H4 (cell line): ENCODE data around the gene CATSPER1. TPM values are rescaled to one million over a fixed set of nuclear protein-coding genes. Genes with fewer than 3 reads are reported as not detected.
A peak's percentile ranks its signal among the peaks of the same experiment; 100 is the strongest.

Source experiments
- DNase-seq: peaks from one replicate; pipeline ENCODE4 v3.0.0-alpha.2; 2015; ENCODE audit warnings: low spot score
- total RNA-seq: library from RNA; depleted of rRNA; stranded (reverse); fragments of >200 nt; shearing (Covaris generic); gene quantifications from 2 replicates; pipeline ENCODE4 v1.2.3, GENCODE V29; 2014; rRNA removed

CATSPER1 gene
- 2.6 and 4.6 TPM in 2 replicates for total RNA-seq

GRCh38 chr11:66026017-66026529 lies at the start of gene CATSPER1:
TSS of gene CATSPER1 (minus strand) at chr11:66026479. CDS start at chr11:66026379, 100 bp downstream.
- no peak for DNase-seq

DNA sequence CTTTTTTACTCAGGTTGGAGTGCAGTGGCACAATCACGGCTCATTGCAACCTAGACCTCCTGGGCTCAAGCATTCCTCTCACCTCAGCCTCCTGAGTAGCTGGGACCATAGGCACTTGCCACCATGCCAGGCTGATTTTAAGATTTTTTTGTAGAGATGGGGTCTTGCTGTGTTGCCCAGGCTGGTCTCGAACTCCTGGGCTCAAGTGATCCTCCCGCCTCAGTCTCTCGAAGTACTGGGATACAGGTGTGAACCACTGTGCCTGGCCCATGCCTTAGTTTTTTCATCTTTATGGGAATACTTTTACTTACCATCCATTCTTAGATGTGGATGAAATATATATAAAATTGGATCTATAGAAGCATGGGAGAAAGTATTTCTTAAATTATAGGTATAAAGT lies 49.0 kb upstream of the CATSPER1 start:
- DNase-seq: no peak

DNA sequence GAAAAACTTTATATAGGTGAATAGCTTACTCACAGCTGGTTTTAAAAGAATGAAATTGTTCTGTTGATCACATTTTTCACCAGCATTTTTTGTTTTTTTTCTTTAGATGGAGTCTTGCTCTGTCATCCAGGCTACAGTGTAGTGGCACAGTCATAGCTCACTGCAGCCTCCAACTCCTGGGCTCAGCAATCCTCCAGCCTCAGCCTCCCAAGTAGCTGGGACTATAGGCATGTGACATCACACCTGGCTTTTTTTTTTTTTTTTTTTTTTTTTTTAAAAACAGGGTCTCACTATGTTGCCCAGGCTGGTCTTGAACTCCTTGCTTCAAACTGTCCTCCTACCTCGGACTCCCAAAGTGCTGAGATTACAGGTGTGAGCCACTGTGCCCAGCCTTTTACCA lies 47.4 kb upstream of the CATSPER1 start:
- no peak for DNase-seq

- no peak for DNase-seq
Measured at GRCh38 chr11:66072518-66072917, 46.2 kb upstream of the CATSPER1 start.

GRCh38 chr11:66072081-66072480 lies 45.8 kb upstream of the CATSPER1 start:
- no peak for DNase-seq

DNA sequence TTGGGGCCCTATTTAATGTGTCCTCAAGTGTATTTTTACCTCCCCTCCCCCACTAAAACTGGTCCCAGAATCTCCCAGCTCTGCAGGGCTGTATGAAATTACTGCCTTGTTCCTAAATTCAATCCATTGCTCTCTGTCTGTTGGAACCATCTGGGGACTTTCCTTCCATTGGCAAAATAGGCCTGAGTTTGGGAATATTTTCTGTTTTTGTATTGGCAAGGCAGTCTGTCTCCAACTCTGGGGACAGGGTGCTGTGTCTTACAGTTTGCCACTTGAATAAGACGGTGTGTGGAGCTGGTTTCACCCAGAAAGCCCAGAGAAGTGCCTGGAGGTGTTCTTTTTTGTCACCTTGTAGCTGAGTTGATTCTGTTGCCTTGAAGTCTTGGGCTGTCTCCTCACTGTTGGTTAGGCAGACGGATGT lies 45.1 kb upstream of the CATSPER1 start:
- no peak for DNase-seq

GRCh38 chr11:66070604-66071380 lies 44.5 kb upstream of the CATSPER1 start:
- DNase-seq: no peak

DNA sequence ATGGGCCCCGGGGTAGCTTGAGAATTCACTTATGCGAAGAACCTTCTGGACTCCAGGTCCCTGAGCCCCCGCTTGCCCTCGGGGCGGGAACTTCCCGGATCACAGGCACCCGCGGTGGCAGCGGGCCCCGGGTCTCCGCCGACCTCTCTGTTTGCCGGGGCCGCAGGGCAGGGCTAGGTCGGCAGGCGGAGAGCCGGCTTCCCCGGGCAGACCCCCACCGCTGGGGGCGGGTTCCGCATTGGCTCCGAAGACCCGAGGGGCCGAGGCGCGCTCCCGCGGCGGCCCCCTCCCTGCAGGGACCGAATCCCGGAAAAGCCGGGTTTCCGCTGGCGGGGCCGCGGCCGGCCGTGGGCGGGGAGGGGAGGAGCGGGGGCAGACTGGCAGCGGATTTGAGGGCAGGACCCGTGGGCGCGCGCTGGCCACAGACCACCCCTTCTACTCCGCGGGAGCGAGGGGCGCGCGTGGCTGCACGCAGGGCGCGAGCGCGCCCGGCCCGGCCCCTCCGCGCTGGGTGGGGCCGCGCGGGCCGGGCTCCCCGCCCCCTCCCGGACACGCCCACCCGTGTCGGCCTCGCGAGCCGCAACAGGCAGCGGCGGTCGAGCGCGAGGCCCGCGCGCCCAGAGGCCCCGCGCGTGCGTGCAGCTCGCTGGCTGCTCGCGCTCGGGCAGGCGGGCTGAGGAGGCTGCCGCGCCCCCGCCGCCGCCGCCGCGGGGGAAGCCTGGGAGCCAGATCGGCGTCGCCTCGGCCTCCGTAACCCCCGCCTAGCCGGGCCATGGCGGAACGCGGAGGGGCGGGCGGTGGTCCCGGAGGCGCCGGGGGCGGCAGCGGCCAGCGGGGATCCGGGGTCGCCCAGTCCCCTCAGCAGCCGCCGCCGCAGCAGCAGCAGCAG lies 43.7 kb upstream of the CATSPER1 start, which contains the start of gene PACS1:
TSS of gene PACS1 (plus strand) at position 558 of the 889 bp plus-strand sequence. CDS start at position 773, 215 bp downstream.
- DNase-seq: peak; percentile 55

DNA sequence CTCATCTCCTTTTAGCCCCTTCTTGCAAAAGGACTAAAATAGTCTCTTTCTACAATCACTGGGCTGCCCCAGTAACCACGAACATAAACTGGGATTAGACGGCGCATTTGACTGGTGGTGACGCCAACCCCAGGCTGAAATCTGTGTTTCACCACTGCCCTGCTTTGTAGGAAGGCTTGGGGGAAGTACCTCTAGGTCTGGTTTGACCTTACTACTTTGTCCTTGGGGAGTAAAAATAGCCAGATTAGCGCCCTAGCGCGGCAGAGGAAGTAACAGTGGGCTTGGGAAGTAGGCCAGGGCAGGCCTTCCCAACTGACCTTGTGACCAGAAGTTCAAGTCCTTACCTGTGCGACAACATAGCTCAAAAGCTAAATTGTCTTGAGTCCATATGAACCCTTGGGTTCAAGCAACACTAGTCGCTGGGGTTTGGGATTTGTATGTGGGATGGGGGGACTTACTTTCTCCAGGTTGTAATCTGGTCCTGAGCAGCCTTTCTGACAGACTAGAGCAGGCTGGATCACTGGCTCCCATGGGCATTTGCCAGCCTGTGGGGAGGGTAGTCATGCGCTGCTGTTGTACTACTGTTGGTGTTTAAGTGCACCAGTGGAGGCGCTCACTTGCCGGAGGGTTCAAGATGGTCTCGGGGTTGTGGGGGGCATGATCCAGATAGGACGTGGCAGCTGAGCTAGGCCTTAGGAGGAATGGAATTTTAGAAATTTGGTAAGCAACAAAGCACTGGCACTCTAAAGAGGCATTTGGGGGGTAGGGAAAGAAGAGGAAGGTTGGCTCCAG lies 42.8 kb upstream of the CATSPER1 start:
- peak; percentile 49 for DNase-seq

GRCh38 chr11:66068154-66068821 lies 42.0 kb upstream of the CATSPER1 start:
- peak; percentile 66 for DNase-seq

- DNase-seq: no peak
Measured at GRCh38 chr11:66067640-66068039, 41.4 kb upstream of the CATSPER1 start.

DNA sequence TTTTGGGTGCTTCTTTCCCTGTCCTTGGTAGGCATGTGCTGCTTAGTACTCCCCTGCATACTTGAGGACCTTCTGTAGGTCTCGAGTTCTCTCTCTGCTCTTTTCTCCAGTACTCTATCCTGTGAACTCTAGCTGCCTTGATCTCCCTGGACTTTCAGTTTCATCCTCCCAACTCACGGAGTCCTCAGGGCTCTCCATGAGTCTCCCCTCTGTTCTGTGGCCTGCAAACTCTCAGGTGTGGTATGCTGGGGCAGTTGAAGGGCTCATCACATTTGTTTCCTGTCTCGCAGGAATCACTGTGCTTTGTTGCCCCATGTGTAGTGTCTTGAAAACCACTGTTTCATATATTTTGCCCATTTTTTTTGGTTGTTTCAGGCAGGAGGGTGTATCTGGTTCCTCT lies 40.5 kb upstream of the CATSPER1 start:
- no peak for DNase-seq

DNA sequence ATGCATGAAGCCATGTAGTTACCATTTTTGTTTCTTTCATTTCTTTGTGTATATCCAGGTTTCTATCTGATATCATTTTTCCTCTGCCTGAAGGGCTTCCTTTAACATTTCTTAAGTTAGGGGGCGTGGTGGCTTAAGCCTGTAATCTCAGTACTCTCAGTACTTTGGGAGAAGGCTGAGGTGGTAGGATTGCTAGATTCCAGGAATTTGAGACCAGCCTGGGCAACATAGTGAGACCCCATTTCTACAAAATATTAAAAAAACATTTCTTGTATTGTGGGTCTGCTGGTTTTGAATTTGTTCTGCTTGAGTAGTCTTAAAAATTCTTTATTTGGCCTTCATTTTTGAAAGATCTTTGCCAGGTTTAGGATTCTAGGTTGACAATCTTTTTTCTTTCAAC lies 38.3 kb upstream of the CATSPER1 start:
- DNase-seq: no peak

DNA sequence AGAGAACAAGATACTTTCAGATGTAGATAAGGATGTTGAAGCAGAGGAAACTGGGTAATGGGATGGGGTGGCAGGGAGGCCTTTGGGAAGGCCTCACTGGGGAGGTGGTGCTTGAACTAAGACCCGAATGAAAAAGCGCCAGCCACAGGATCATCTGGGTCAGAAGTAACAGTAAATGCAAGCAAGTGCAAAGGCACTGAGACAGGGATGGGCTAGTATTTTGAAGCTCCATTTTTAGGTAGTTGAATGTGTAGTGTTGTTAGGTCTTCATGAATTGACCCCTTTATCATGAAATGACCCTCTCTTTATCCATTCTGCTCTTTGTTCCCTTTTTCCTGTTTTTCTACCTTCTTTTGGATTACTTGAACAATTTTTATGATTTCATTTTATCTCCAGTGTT lies 37.6 kb upstream of the CATSPER1 start:
- no peak for DNase-seq

- DNase-seq: no peak
Measured at GRCh38 chr11:66062408-66062807, 36.1 kb upstream of the CATSPER1 start.

DNA sequence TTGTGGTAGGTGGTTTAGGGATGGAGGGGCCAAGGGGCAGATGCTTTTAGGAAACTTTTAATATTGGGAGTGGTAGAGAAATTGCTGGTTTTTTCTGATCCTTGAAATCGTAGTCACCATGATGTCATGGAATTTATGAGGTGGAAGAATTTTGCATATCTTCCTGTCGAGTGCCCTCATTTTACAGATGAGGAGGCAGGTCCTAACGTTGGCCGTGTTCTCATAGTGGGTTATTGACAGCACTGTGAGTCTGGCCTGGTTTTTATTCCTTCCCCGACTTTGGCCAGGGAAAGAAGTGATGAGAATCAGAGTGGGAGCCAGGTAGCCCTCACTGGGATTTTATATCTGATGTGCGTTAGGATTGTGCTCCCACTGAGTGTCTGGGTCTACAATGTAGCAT lies 35.0 kb upstream of the CATSPER1 start:
- no peak for DNase-seq

GRCh38 chr11:66059966-66060680 lies 33.8 kb upstream of the CATSPER1 start:
- no peak for DNase-seq

GRCh38 chr11:66056501-66056900 lies 30.2 kb upstream of the CATSPER1 start:
- no peak for DNase-seq

GRCh38 chr11:66055021-66055420 lies 28.7 kb upstream of the CATSPER1 start:
- no peak for DNase-seq

- no peak for DNase-seq
Measured at GRCh38 chr11:66052664-66052982, 26.3 kb upstream of the CATSPER1 start.
